Brain pericyte (primary cell): ENCODE measurements around the gene EPHB1.
"Not testable (repeated sequence)": the region's sequence is repeated elsewhere in the genome, so short reads cannot be mapped to it uniquely, and the experiment has no call there.

ENCODE experiments used
- DNase-seq: peaks from one replicate; pipeline ENCODE4 v3.0.0-alpha.2; 2012; ENCODE audit warnings: low read depth, low spot score

Gene EPHB1

DNA sequence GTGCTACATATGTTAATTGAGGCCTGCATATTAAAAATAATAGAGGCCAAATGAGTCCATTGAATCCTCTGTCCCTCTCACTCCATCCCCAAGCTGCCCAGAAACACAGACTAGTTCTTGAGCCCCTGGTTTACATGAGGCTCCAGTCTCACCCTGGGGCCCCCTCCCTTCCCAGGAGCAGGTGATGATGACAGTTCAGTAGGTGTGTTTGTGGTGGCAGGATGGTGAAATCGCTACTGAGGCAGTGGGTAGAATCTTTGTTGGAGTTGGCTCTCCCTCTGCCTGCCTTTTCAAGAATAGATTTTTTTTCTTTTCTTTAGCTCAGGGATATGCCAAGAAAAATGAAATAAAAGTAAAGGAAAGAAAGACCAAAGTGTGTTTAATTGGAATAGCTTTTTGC is 288.7 kb downstream of the EPHB1 start:
- no peak for DNase-seq

DNA sequence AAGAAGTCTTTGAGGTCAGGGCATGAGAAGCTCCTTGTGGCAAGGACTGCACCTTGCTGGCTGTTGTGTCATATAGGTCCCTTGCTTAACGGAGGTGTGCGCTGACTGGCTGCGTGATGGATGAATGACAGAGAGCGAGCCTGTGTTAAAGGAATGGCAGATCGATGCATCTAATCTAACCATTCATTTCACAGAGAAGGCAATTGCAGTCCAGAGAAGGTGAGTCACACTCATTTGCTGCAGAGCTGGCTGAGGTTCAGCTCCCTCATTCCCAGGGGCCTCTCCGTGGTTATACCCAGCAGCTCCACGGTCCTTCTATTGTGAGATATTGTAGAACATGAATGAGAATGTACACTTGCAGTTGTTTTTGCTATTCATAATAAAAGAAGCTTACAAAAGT is 289.3 kb downstream of the EPHB1 start:
- no peak for DNase-seq

DNA sequence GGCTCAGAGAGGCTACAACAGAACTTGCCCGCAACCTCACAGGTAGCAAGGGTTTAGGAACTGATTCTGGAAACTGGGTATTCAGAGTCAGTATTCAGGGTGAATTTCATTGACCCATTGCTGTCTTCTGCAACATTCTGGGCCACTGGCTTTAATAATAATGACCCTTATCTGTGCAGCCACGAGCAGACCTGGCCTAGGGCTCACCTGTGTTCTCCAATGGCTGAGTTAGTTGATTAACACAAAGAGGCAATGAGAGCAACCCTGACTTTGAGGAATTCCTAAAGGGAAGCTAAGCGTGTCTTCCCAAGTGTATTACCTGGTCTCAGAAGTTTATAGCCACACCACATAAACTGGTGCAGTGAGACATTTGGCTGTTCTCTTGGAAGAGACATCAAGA is 289.9 kb downstream of the EPHB1 start:
- no peak for DNase-seq

DNA sequence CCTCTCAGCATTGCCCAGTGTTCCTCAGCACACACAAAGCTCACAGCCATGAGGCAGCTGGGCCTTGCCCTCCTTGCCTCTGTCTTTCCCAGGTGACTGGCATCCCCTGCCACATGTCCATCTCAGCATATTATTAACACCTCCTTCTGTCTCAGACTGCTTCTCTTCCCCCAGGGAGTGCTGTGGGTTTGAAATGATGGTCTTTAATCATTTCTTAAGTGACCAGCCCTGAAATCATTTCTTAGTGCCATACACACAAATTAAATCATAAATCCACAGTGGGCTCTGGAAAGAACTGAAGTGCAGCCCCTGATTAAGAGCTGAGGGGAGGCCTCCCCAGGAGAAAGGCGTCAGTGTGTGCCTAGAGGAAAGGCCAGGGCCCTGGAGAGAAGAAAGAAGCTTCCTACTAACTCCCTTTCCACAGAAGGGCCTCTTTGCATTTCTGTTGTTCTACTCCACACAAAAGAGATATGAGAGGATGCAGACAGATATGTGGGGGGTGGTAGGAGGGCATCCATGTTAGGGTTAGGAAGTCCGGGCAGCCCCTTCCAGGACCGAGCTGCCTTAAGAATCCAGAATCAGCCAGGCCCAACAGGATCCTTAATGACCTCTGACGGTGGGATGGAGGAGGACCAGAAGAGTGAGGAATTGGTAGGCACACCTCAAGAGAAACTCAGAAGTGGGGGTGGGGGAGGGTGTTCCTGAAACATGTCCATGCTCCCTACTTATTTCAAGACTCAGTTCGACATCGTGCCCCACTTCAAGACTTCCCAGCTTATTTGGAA is 290.8 kb downstream of the EPHB1 start:
- DNase-seq = no peak

DNA sequence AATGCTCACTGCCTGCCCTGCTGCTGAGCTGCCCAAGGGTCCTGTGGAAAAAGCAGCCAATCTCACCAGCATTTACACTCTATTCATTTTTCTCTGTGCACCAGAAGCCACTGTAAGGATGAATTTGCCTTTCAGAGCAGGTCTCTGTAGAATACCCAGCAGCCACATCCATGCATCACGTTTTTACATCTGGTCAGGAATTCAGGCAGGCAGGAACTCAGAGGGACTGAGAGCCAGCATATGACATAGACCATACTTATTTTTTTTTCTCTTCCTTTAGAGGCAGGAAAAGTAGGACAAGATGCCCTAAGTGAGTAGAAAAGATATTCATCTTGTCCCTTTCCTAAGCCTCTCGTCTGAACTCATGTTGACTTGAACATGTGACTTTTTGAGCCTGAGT is 292.7 kb downstream of the EPHB1 start:
- no peak for DNase-seq

DNA sequence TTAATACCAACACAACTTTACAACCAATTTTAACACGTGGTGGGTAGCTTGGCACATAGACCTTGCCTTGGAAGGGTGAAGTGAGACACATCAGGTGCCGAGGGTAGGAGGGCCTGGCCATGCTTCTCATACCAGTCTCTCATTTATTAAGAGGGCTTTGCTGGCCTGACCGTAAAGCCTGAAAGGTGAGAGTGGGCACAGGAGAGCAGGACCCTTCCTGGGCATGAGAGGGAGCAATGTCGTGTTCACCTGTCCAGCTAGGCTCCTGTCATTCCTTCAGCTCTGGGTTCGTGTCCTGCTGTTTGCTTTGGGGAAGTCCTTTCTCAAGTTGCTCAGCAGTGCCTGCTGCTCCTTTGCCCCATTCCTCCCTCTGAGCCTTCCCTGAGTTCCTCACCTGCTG is 294.4 kb downstream of the EPHB1 start:
- no peak for DNase-seq

DNA sequence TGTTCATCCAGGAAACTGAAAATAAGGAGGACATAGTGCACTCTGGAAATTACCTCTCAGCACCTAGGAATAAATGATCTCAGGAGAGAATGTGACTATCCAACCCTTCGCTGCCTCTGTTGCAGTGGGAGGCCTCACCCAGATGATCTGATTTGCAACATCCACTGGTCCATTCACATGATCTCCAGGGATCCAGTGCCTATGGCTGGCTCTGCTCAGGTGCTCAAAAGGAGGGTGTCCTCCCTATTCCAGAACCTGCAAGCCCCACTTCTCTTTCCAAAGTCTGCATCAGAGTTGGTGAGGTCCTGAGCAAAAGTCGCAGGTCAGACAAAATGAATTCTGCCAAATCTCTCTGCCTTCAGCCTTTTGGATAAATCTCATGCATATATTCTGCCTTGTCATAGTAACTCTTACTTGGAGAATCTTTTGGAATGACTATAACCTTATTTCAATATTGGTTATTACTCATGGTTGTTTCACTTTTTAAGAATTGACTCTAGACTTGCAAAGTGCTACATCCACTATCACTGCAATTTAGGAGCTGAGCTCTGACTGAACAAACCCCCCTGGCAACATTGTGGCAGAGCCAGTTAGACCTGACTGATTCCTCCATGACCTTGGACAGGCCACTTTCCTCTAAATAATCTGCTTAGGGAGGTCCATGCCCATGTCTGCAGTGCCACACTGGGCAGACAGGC is 295.1 kb downstream of the EPHB1 start:
- no peak for DNase-seq

DNA sequence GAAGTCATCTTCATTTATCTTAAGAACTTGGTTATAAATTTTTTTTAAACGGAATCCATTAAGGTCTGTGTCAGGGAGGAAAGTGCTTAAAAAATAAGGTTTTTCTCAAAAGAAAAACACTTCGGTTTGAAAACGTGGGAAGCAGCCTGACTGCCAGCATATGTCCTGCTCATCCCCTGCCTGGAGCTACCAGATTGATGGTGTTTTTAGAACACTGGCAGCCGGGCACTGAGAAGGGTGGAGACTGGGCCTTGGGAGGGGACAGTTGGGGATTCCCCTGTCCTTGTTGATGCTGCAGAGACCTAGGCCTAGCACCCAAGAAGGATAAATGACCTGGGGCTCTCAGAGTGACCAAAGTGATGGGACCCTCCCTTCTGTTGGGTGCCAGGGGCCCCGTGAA is 296.9 kb downstream of the EPHB1 start:
- DNase-seq = no peak

DNA sequence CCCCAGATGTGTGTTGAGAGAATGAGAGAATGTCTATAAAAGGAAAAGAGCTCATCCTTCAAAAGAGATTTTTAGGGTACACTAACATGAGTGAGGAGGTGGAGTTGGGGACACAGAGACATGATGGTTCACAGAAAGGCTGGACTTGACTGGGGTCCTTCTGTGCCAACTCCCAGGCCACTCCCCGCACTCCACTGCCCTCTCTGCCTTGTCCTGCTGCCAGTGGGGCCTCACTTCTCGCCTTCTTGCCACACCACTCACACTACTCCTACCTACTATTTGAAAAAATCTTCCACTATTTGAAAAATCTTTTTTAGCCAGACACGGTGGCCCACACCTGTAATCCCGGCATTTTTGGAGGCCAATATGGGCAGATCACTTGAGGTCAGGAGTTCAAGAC is 298.1 kb downstream of the EPHB1 start:
- DNase-seq = no peak

DNA sequence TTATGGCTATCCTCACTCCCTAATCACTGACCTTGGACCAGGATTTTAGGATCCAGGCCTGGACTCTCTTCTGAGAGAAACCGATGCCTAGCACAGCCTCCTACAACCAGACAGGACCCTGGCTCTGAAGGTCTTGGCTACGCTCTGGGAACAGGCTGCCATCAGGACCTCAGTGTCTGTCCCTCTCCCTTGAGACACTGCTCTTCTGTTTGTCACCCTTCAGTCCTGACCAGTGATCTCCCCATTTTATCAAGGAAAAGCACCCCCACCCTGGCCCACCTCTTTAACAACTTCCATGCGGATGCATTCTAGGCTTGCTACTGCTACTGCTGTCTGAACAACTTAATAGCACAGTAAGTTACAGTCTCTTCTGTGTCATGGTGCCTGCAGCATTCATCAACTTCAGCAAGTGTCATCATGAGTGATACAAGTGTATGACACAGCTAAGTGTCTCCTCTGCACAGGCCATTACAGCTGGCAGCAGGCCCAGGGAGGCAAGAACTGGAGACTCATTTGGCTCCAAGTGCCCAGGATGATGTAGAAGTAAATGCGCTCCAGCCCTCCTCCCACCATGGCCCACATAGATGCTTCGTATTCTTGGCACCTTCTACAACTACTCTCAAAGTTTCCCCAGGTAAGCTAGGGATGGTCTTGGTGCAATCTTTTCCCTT is 302.4 kb downstream of the EPHB1 start:
- no peak for DNase-seq

DNA sequence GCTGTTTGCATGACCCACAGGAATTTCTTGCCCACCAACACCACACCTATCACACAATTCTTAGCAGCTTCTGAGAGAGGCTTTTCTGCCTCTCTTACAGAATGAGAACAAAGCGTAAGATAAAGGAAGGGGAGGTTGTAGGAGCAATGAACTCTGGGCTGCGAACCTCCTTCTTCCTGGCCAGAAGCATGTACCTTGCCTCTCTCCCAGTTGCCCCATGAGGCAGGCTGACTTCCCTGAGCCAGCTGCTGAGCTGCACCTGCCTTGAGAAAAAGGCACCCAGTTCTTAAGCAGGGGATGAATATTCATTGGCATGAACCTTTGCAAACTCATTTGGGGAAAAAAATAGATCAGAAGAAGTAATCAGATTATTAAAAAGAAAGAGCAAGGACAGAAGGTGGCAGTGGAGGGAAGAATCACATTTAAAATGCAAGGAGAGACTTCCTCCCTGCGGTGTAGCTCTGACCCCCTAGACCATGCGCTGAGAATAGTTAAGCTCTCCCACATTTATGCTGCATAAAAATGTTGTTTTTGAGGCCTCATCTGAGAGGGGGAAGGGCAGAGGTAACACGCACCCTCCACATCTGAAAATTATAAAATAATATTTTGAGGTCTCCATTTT is 304.8 kb downstream of the EPHB1 start:
- DNase-seq = no peak

DNA sequence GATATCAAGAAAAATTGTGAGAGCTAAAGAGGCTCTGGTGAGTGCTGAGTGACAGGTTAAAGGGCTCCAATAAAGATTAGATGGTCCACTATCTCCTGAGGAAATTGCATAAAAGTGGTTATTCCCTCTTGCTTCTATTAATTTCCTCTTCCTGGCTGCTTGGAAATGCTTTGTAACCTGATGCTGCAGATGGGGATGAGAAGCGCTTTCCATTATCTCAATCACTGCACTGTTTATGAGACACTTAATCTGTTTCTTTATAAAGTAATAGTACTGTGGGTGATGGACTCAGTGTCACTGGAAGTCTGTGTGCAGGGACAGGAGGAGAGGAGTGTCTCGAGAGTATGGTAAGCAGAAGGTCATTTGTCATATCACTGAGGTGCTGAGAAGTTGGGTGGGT is 305.3 kb downstream of the EPHB1 start:
- no peak for DNase-seq

DNA sequence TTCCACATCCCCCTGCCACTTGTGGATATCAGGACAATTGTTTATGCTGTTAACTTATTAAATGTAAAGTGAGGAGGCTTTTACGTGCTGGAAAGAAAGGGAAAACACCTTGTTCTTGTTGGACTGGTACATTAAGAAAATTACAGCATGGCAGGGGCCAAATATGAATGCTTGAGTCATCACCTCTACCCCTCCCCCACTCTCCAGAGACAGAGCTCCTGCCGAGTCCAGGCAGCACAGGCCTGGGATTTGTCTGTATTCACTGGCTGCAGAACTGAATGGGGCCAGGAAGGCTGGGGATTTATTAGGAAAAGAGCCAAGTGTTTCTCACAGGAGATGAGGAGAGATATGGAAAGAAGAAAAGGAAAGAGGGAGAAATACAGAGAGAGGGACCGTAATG is 308.9 kb downstream of the EPHB1 start:
- DNase-seq = no peak

DNA sequence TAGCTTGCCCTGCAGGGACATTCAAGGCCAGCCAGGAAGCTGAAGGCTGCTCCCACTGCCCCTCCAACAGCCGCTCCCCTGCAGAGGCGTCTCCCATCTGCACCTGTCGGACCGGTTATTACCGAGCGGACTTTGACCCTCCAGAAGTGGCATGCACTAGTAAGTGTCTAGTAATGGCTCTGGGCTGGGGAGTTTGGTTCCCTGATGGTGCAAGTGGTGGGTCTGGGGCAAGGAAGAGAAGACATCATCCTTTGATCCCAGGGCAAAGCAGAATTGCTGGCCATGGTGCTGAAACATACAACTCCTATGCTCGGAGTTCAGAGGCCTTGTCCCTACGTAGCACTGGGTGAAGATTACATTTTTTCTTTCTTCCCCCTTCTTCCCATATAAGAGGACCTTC is 311.4 kb downstream of the EPHB1 start:
- DNase-seq = no peak

DNA sequence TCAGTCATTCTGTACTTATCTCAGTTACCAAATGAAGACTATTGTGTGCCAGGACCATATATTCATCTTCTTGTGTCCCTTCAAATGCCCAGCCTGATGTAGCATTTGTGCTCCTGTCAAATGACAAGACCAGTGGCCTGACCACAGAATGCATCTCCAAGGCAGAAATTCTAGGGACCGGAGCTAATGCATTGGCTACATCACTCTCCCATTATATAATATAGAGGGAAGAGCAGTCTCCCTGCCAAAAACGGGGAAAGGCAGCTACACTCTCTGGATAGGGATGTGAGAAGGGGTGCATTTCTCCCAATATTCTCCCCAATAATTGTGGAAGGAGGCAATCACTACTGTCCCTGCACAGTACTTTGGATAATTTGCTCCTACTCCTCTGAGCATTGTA is 312.0 kb downstream of the EPHB1 start:
- DNase-seq = no peak

DNA sequence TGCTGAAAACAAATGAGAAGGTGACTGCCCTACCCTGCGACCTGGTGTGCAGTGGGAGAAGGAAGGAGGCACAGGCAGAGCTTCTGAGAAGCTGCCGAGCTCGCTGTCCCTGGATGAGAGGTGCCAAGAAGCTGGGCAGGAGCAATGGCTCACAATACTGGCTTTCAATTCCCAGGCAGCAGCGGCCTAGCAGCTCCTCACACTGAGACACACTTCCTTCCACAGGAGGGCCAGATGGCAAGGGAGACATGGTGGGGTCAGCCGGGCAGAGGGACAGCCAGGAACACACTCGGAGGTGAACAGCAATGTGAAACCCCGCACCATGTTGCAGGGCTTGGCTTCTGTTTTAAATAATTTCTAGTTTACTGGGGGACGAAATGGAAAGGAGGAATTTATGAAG is 314.6 kb downstream of the EPHB1 start:
- DNase-seq = no peak

DNA sequence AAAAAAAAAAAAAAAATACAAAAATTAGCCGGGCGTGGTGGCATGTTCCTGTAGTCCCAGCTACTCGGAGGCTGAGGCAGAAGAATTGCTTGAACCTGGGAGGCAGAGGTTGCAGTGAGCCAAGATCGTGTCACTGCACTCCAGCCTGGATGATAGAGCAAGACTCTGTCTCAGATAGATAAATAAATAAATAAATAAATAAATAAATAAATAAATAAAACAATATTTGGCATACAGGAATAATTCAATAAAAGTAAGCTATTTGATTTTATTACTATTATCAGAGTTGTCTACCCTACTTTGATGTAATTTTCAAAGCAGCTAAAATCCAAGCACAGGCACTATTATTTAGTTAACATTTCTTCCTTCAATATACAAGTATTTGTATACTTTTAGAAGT is 319.5 kb downstream of the EPHB1 start:
- DNase-seq = not testable (repeated sequence)

DNA sequence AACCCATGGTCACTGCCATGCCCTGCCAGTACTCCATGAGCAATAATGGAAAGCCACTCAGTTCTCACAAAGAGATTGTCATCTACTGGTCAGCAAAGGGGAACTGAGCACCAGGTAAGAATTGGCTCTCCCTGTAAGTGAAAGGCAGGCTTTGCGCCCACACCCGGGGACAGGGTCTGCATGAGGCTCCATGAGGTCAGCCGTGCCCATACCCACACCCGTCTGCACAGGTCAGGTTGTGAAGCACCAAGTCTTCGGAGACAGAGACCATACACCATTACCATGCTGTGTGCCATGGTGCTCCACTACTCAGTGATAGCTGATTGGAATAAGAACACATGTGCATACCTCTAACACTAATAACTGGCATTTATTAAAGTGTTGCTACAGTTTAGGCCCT is 322.9 kb downstream of the EPHB1 start:
- DNase-seq = no peak

DNA sequence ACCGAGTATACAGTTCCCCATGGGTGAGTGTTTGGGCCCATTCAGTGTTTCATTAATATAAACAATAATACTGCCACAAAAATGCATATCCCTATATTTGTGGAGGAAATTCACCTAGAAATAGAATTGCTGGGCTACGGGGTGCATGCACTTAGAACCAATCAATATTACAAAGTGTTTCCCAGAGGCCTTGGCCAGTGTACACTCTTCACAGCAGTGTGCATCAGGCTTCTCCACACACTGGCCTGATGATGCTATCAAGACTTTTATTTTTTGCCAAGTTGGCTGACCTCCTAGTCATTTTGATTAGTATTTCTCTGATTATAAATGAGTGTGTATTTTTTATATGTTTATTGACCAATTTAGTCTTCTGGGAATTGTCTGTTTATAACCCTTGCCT is 323.7 kb downstream of the EPHB1 start:
- no peak for DNase-seq

DNA sequence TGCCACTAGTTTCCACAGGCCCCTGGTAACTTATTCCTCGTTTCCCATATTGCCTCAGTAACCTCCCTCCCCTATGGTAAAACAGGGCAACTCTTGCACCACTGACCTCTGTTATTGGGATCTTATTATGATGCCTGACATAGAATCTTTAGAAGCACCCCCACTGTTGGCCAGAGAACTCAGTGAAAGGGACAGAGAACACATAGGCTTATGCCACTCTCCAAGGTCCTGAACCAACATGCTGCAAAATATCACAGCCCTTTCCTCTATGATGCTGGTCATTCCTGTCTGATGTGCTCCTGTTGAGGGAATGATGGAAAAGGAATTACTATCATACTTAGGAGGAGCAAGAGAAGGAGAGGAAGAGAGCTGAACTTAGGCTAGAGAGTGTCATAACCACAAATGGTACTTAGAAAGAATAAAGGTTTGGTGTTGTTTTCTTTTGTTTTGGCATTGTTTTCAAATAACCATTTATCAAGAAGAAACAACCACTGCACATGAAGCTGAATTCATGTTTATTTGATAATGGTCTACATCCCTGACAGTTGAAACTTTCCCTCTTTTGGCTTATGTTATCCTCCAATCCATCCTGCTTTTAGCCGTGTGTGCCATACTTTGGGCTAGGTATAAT is 330.2 kb downstream of the EPHB1 start:
- DNase-seq = no peak

DNA sequence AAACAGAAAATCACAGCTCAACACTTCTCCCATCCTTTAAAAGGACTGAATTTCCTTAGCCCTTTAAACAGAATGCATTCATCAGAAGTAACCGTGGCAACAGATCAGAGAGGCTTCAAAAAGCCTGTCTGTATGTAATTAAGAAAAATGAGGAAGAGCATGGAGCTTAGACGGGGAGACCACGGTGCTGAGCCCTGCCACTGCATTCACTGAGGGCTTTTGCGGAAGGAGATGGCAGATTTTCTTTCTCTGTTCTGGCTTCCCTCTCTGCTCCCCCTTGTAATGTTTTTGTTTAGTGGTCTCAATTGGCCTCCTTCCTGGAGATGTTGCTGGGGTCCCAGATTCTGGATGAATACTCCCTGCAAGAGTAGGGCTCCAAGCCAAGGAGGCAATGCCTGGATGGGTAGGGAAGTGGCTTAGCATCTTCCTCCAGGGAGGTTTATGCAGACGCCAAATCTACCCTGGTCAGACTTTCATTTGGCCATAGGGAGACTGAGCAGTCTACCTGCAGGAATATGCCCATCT is 332.9 kb downstream of the EPHB1 start:
- DNase-seq = no peak

DNA sequence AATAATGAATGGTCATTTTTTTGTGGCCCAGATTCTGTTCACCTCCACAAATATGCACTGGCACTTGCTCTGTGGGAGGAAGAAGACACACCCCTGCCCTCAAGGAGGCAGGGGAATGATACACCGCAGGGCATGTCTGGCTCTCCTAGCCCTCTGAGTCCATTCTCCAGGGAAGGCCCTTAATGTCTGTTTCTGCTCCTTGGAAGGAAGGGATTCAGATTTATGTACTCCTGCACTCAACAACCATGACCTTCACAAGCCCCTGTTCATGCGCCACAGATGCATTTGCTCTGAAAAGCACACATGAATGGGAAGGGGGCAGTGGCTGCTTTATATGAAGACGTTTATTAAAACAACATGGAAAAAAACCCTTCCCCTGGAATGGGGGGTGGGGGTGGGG is 333.8 kb downstream of the EPHB1 start:
- DNase-seq = no peak
